IMR-90 (cell line): ENCODE results near the gene SFXN2. TPM values are rescaled to one million over a fixed set of nuclear protein-coding genes. Genes with fewer than 3 reads are reported as not detected.
A peak's percentile ranks its signal among the peaks of the same experiment; 100 is the strongest.

Experiments used
- ATAC-seq: fragments of 200-7000 bp; cut with Tn5 transposase; 2 replicates; pipeline ENCODE4 v1.9.1; 2020; ENCODE audit warnings: low read depth, mild to moderate bottlenecking, moderate library complexity
- BruUV-seq: library from RNA; stranded (reverse); fragments of 400-500 nt; replicated peaks from 2 replicates; lab custom pipeline; 2021; lab: Mats Ljungman, UMichigan
- CTCF ChIA-PET: fragments of 300-600 bp; formaldehyde crosslinking; extraction: SDS; loops from one replicate; lab custom pipeline; 2021; ENCODE audit warnings: antibody characterized with exemption; lab: Yijun Ruan, JAX
- POLR2A ChIA-PET: fragments of 300-600 bp; sonication (Branson Sonifier 250); formaldehyde crosslinking; loops from one replicate; lab custom pipeline; 2022; ENCODE audit warnings: antibody characterized with exemption; ENCODE audit not compliant: unreplicated experiment; lab: Charles Lee
- DNase-seq: peaks from one replicate; pipeline ENCODE4 v3.0.0; 2013
- H2AFZ ChIP-seq: replicated peaks from 2 replicates; pipeline ENCODE3; 2013; ENCODE audit warnings: low read length, mild to moderate bottlenecking; ENCODE audit not compliant: poor library complexity
- H2AK5ac ChIP-seq: 2 replicates; pipeline ENCODE4 v1.6.1; 2013; ENCODE audit warnings: low read depth, low read length, inconsistent platforms
- H2AK9ac ChIP-seq: replicated peaks from 2 replicates; pipeline ENCODE3; 2013; ENCODE audit warnings: mild to moderate bottlenecking, low read depth, low read length, moderate library complexity; ENCODE audit not compliant: poor library complexity
- H2BK120ac ChIP-seq: 2 replicates; pipeline ENCODE4 v1.6.1; 2013; ENCODE audit warnings: low read depth, low read length, inconsistent platforms
- H2BK15ac ChIP-seq: 3 replicates; pipeline ENCODE4 v1.6.1; 2013; ENCODE audit warnings: low read depth, low read length, inconsistent platforms
- H2BK20ac ChIP-seq: 2 replicates; pipeline ENCODE4 v1.6.1; 2013; ENCODE audit warnings: low read depth, mild to moderate bottlenecking, inconsistent platforms, low read length, moderate library complexity
- H2BK5ac ChIP-seq: 2 replicates; pipeline ENCODE4 v1.6.1; 2013; ENCODE audit warnings: mild to moderate bottlenecking, low read depth, low read length, inconsistent platforms; ENCODE audit not compliant: poor library complexity, severe bottlenecking
- H3K14ac ChIP-seq: replicated peaks from 2 replicates; pipeline ENCODE4 v1.6.1; 2013; ENCODE audit warnings: low read depth, low read length, inconsistent platforms
- H3K18ac ChIP-seq: 2 replicates; pipeline ENCODE4 v1.6.1; 2013; ENCODE audit warnings: low read depth, low read length, control low read depth
- H3K23ac ChIP-seq: 2 replicates; pipeline ENCODE4 v1.6.1; 2013; ENCODE audit warnings: low read depth, low read length, inconsistent platforms
- H3K27ac ChIP-seq: 2 replicates; pipeline ENCODE4 v1.5.1; 2013; ENCODE audit warnings: mild to moderate bottlenecking, control low read depth, low read length; ENCODE audit not compliant: insufficient read depth
- H3K27me3 ChIP-seq: 2 replicates; pipeline ENCODE4 v1.6.1; 2013; ENCODE audit warnings: low read length; ENCODE audit not compliant: control insufficient read depth, insufficient read depth
- H3K36me3 ChIP-seq: 2 replicates; pipeline ENCODE4 v1.6.1; 2013; ENCODE audit warnings: low read length, mixed read lengths; ENCODE audit not compliant: control insufficient read depth, insufficient read depth
- H3K4ac ChIP-seq: 2 replicates; pipeline ENCODE4 v1.6.1; 2013; ENCODE audit warnings: low read depth, low read length, inconsistent platforms
- H3K4me1 ChIP-seq: 2 replicates; pipeline ENCODE4 v1.6.1; 2013; ENCODE audit warnings: low read length, mixed read lengths; ENCODE audit not compliant: control insufficient read depth, insufficient read depth
- H3K4me2 ChIP-seq: 2 replicates; pipeline ENCODE4 v1.6.1; 2013; ENCODE audit warnings: low read depth, mild to moderate bottlenecking, control low read depth, low read length, moderate library complexity
- H3K4me3 ChIP-seq: 2 replicates; pipeline ENCODE4 v1.5.1; 2013; ENCODE audit warnings: low read depth, mild to moderate bottlenecking, control low read depth, low read length, moderate library complexity; ENCODE audit not compliant: insufficient read depth
- H3K56ac ChIP-seq: 2 replicates; pipeline ENCODE4 v1.6.1; 2013; ENCODE audit warnings: low read length, inconsistent platforms; ENCODE audit not compliant: insufficient read depth; ENCODE audit errors: extremely low read depth
- H3K79me1 ChIP-seq, 2 experiments: 2 replicates each; pipeline ENCODE4 v1.6.1; 2013; ENCODE audit warnings: low read length in 2 of 2, inconsistent platforms in 1 of 2, low read depth in 1 of 2
- H3K9ac ChIP-seq: 2 replicates; pipeline ENCODE4 v1.6.1; 2013; ENCODE audit warnings: low read depth, low read length, control low read depth
- H3K9me1 ChIP-seq: 2 replicates; pipeline ENCODE4 v1.6.1; 2013; ENCODE audit warnings: low read length, inconsistent platforms; ENCODE audit not compliant: insufficient read depth
- H3K9me3 ChIP-seq: 2 replicates; pipeline ENCODE4 v1.6.1; 2013; ENCODE audit warnings: low read length; ENCODE audit not compliant: control insufficient read depth, insufficient read depth
- H4K20me1 ChIP-seq: 2 replicates; pipeline ENCODE4 v1.6.1; 2013; ENCODE audit warnings: low read length, inconsistent platforms; ENCODE audit not compliant: insufficient read depth
- H4K5ac ChIP-seq: 2 replicates; pipeline ENCODE4 v1.6.1; 2013; ENCODE audit warnings: mild to moderate bottlenecking, low read depth, low read length, control low read depth
- H4K8ac ChIP-seq, 2 experiments: 2 replicates each; pipeline ENCODE4 v1.6.1; 2013; ENCODE audit warnings: low read depth in 2 of 2, low read length in 2 of 2, control low read depth in 1 of 2, inconsistent platforms in 1 of 2
- H4K91ac ChIP-seq: 2 replicates; pipeline ENCODE4 v1.6.1; 2013; ENCODE audit warnings: low read depth, low read length, inconsistent platforms; ENCODE audit not compliant: insufficient read depth
- MAZ ChIP-seq: IDR thresholded peaks from 2 replicates; pipeline ENCODE4 v1.6.1; 2012; ENCODE audit warnings: low read depth, mild to moderate bottlenecking, low read length, improper control_type of control experiment, moderate library complexity, borderline replicate concordance
- MXI1 ChIP-seq: IDR thresholded peaks from 2 replicates; pipeline ENCODE4 v1.6.1; 2012; ENCODE audit warnings: low read depth, mild to moderate bottlenecking, low read length, moderate library complexity, borderline replicate concordance
- WGBS, 2 experiments: methylation state at CpG; one replicate each; pipeline versions ENCODE4 v1.1.5 to v1.1.7; 2013; ENCODE audit warnings: missing lambda C conversion rate in 2 of 2; ENCODE audit not compliant: insufficient read length in 1 of 2; ENCODE audit errors: extremely low coverage in 2 of 2; 5-methylcytosine and 5-hydroxymethylcytosine counted together
- dilution Hi-C: fragments of 300-500 bp; cut with HindIII; formaldehyde crosslinking; loops from one replicate; pipeline ENCODE4 v1.14.3; 2018; ENCODE audit warnings: low sequenced_read_pairs; ENCODE audit not compliant: unreplicated experiment
- in situ Hi-C: fragments of 300-500 bp; cut with MboI; formaldehyde crosslinking; loops from 3 replicates; pipeline ENCODE4 v1.14.3; 2019; ENCODE audit warnings: low sequenced_read_pairs, inconsistent platforms, mixed read lengths
- intact Hi-C: fragments of 100-400 bp; cut with micrococcal nuclease; formaldehyde crosslinking; loops from 2 replicates; pipeline ENCODE4 v1.10.0; 2022
- polyA plus RNA-seq, 3 experiments: library from polyadenylated mRNA; depleted of rRNA; stranded (reverse); fragments of >200 nt; gene quantifications; 2 replicates each; pipeline ENCODE4 v1.2.3, GENCODE V29; 2012; ENCODE audit warnings: low replicate concordance in 1 of 3
- total RNA-seq: library from RNA; depleted of rRNA; stranded (reverse); fragments of >200 nt; gene quantifications from 2 replicates; pipeline ENCODE4 v1.2.3, GENCODE V29; 2012

Gene SFXN2
- total and polyA plus RNA-seq, 2 of the 4 experiments (the other 2 are of a cell fraction) = 6.9 to 11.7 TPM

- no peaks in the 10 kb centered on the region for H3K9me3 ChIP-seq
- BruUV-seq = no TSS peak
- peak overlapping the region; percentile 77 for H3K4me3 ChIP-seq
- intact Hi-C loops (loop anchor here (5.0 kb wide), 1 partner anchor 38 kb away; no protein-coding TSS in a partner anchor), dilution Hi-C loops (no loop called here), in situ Hi-C loops (no loop called here)
- peak overlapping the region; percentile 100 for H2AK9ac ChIP-seq
- H3K4me1 ChIP-seq = no peaks in the 10 kb centered on the region
- H2BK5ac ChIP-seq = peak overlapping the region; percentile 84
- H4K5ac ChIP-seq = peak overlapping the region; percentile 21
- WGBS, 2 experiments = 0% methylated on average over 5 of the region's 9 CpGs; no CpG with 5 or more reads in 1 of the 2 experiments
- peak; percentile 16 for DNase-seq
- H3K4me2 ChIP-seq = peak overlapping the region; percentile 94
- H2AK5ac ChIP-seq = peak overlapping the region; percentile 99
- ChIA-PET CTCF (interaction anchor here (2.1 kb wide), 1 partner anchor 9 kb away, joined by 10 read pairs; no protein-coding TSS in a partner anchor), POLR2A (interaction anchor here (0.8 kb wide), 1 partner anchor 19 kb away, joined by 3 read pairs; no protein-coding TSS in a partner anchor)
- peak overlapping the region; percentile 97 for H3K14ac ChIP-seq
- peak overlapping the region; percentile 75 to 82 for H4K8ac ChIP-seq
- peaks cover 24 to 47% of the 10 kb centered on the region in 2 experiments for H3K79me1 ChIP-seq
- peak overlapping the region; percentile 93 for H3K9ac ChIP-seq
- peak overlapping the region; percentile 10; the same call in 1 of the 2 replicates for H3K18ac ChIP-seq
- H4K91ac ChIP-seq = peak overlapping the region; percentile 56
- peak overlapping the region; percentile 14; the same call in 1 of the 2 replicates for H2BK20ac ChIP-seq
- peaks cover 16% of the 10 kb centered on the region; the same call in 1 of the 2 replicates for H3K9me1 ChIP-seq
- peak overlapping the region; percentile 51 for H2BK120ac ChIP-seq
- peaks cover 22% of the 10 kb centered on the region; the same call in 1 of the 2 replicates for H4K20me1 ChIP-seq
- ATAC-seq = 0 out of 2 replicates have a peak, but pooled peaks have one; percentile 7
- peak overlapping the region; percentile 86 for H3K27ac ChIP-seq
- peak overlapping the region; percentile 94 for H3K23ac ChIP-seq
- peak overlapping the region; percentile 15; the same call in 1 of the 3 replicates for H2BK15ac ChIP-seq
- H2AFZ ChIP-seq = peak overlapping the region; percentile 90
- H3K4ac ChIP-seq = peak overlapping the region; percentile 93
- TF ChIP-seq MAZ = no peak
- TF ChIP-seq MXI1 = no peak
- no peaks in the 10 kb centered on the region for H3K27me3 ChIP-seq
- H3K36me3 ChIP-seq = no peaks in the 10 kb centered on the region
- peak overlapping the region; percentile 53 for H3K56ac ChIP-seq
Observed at GRCh38 chr10:102744374-102745051, 30.1 kb downstream of the SFXN2 start.
